Effector memory CD8-positive, alpha-beta T cell (primary cell): Measurements from ENCODE around the gene MOCS2.
"Not testable (repeated sequence)": the region's sequence is repeated elsewhere in the genome, so short reads cannot be mapped to it uniquely, and the experiment has no call there.

ENCODE experiments used
- ATAC-seq: fragments of 150-1000 bp; cut with Tn5 transposase; replicated peaks from 2 replicates; pipeline ENCODE4 v1.10.0; 2021; ENCODE audit warnings: mild to moderate bottlenecking, moderate library complexity
- DNase-seq, 3 experiments: peaks; one replicate each; pipeline ENCODE4 v3.0.0; 2021
- H3K27ac Mint-ChIP-seq, 2 donors: one replicate each; pipeline ENCODE4 v1.8.0; 2022; ENCODE audit warnings: mild to moderate bottlenecking in 2 of 2, mixed read lengths in 2 of 2, moderate library complexity in 2 of 2
- H3K27me3 Mint-ChIP-seq, 2 donors: one replicate each; pipeline ENCODE4 v1.8.0; 2022; ENCODE audit warnings: mixed read lengths in 2 of 2
- H3K36me3 Mint-ChIP-seq: one replicate; pipeline ENCODE4 v1.8.0; 2022; ENCODE audit warnings: mild to moderate bottlenecking, moderate library complexity, mixed read lengths; ENCODE audit not compliant: insufficient read depth
- H3K4me1 Mint-ChIP-seq, 2 donors: one replicate each; pipeline ENCODE4 v1.8.0; 2022; ENCODE audit warnings: low read depth in 2 of 2, mixed read lengths in 2 of 2
- H3K4me3 Mint-ChIP-seq, 2 donors: one replicate each; pipeline ENCODE4 v1.8.0; 2022; ENCODE audit warnings: mild to moderate bottlenecking in 2 of 2, mixed read lengths in 2 of 2, moderate library complexity in 2 of 2
- H3K9me3 Mint-ChIP-seq, 2 donors: one replicate each; pipeline ENCODE4 v1.8.0; 2022; ENCODE audit warnings: mixed read lengths in 2 of 2

Gene MOCS2

DNA sequence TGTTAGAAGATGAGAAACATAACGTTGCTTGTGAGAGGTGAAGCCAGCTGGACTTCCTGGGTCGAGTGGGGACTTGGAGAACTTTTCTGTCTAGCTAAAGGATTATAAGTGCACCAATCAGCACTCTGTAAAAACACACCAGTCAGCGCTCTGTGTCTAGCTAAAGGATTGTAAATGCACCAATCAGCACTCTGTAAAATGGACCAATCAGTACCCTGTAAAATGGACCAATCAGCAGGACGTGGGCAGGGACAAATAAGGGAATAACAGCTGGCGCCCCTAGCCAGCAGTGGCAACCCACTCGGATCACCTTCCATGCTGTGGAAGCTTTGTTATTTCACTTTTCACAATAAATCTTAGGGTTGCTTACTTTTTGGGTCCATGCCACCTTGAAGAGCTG, 2.8 kb upstream of the MOCS2 start:
- not testable (repeated sequence) for DNase-seq, H3K36me3 Mint-ChIP-seq, H3K27me3 Mint-ChIP-seq, ATAC-seq, H3K27ac Mint-ChIP-seq, H3K4me3 Mint-ChIP-seq, H3K9me3 Mint-ChIP-seq
- H3K4me1 Mint-ChIP-seq: peaks cover 10 to 17% of the 10 kb centered on the region in 2 donors

GRCh38 chr5:53111139-53111538, 1.6 kb upstream of the MOCS2 start:
- H3K27me3 Mint-ChIP-seq: no peaks in the 10 kb centered on the region
- H3K4me3 Mint-ChIP-seq: peak overlapping the region in 1 of 2 donors; percentile 4

DNA sequence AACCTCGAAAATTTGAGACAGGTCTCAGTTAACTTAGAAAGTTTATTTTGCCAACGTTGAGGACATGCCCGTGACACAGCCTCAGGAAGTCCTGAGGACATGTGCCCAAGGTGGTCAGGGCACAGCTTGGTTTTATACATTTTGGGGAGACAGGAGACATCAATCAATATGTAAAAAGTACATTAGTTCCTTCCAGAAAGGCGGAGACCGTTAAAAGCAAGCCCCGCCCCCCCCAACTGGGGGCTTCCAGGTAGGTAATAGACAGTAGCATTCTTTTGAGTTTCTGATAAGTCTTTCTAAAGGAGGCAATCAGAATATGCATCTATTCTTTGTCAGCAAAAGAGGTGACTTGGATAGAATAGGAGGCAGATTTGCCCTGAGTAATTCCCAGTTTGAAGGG, 599 bp upstream of the MOCS2 start:
- Mint-ChIP-seq H3K27ac (peak overlapping the region; percentile 92 to 96), H3K4me1 (peaks cover 19 to 30% of the 10 kb centered on the region in 2 donors), H3K27me3 (no peaks in the 10 kb centered on the region), H3K9me3 (no peaks in the 10 kb centered on the region), H3K4me3 (peak overlapping the region; percentile 90 to 98), H3K36me3 (peaks cover 4% of the 10 kb centered on the region)
- DNase-seq (no peak), ATAC-seq (peak; percentile 1)

More at GRCh38 chr5:53111139-53111538, 1.6 kb upstream of the MOCS2 start:
- peaks cover 4% of the 10 kb centered on the region for H3K36me3 Mint-ChIP-seq
- H3K27ac Mint-ChIP-seq: no peak overlapping the region
- no peaks in the 10 kb centered on the region for H3K9me3 Mint-ChIP-seq
- DNase-seq (no peak), ATAC-seq (no peak)
- H3K4me1 Mint-ChIP-seq: peaks cover 11 to 21% of the 10 kb centered on the region in 2 donors

- peaks cover 20 to 40% of the 10 kb centered on the region in 2 donors for H3K4me1 Mint-ChIP-seq
These were observed 508 bp downstream of the MOCS2 start for GRCh38 chr5:53109056-53109442.

DNA sequence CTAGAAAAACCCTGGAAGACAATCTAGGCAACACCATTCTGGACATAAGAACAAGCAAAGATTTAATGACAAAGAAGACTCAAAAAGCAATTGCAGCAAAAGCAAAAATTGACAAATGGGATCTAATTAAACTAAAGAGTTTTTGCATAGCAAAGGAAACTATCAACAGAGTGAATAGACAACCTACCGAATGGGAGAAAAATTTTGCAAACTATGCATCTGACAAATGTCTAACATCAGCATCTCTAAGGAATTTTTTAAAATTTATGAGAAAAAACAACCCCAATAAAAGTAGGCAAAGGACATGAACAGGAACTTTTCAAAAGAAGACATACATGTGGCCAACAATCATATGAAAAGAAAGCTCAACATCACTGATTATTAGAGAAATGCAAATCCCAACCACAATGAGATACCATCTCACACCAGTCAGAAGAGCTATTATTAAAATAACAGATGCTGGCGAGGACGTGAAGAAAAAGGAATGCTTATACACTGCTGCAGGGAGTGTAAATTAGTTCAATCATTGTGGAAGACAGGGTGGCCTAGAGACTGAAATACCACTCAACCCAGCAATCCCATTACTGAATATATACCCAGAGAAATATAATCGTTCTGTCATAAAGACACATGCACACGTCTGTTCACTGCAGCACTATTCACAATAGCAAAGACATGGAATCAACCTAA, 3.8 kb downstream of the MOCS2 start:
- Mint-ChIP-seq H3K27ac (no peak overlapping the region), H3K4me3 (no peak overlapping the region), H3K27me3 (no peaks in the 10 kb centered on the region), H3K36me3 (peaks cover 17% of the 10 kb centered on the region), H3K9me3 (no peaks in the 10 kb centered on the region), H3K4me1 (peaks cover 20 to 46% of the 10 kb centered on the region in 2 donors)
- ATAC-seq: no peak
- no peak for DNase-seq

More at GRCh38 chr5:53109056-53109442, 508 bp downstream of the MOCS2 start:
- Mint-ChIP-seq H3K27ac (peak overlapping the region; percentile 92 to 96), H3K27me3 (no peaks in the 10 kb centered on the region), H3K36me3 (peaks cover 4% of the 10 kb centered on the region), H3K4me3 (peak overlapping the region; percentile 90 to 98), H3K9me3 (no peaks in the 10 kb centered on the region)
- no peak for DNase-seq
- peak; percentile 2 for ATAC-seq

DNA sequence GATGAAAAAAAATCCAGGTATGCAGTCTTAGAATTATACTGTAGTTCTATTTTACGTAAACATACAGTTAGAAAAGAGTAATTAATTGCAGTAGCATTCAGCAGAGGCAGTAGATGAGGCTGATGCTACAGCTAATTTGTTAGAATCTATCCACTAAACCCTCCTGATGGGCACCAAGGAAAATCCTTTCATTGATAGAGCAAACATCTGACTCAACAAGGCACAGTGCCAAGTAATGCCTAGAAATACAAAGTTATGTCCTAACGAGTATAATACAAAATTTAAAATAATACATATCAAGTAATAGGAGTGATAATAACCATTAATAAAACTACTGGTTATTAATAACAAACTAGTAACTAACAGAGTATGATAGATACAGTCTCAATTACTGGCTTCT, 9.0 kb downstream of the MOCS2 start:
- Mint-ChIP-seq H3K36me3 (peaks cover 26% of the 10 kb centered on the region), H3K4me3 (no peak overlapping the region), H3K27ac (no peak overlapping the region), H3K4me1 (peaks cover 6 to 27% of the 10 kb centered on the region in 2 donors), H3K9me3 (no peaks in the 10 kb centered on the region), H3K27me3 (no peaks in the 10 kb centered on the region)
- DNase-seq (no peak), ATAC-seq (no peak)

DNA sequence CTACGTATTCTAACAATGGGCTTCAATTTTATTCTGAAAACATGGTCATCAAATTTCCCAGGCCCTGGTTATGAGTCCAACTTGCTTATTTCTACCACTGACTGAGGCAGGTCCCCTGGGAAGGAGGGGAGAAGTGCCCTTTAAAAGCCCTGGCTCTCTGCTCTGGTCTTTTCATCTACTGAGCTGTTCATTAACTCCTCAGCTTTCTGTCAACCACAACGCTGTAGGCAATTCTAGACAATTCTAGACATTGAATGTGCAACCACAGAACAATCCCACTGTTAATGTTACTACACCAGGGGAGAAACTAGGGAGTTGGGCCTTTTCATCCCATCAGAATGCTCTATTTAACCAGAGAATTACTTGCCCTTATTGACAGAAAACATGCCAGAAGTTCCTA, 10.0 kb downstream of the MOCS2 start:
- Mint-ChIP-seq H3K36me3 (peaks cover 26% of the 10 kb centered on the region), H3K4me1 (peaks cover 0 to 17% of the 10 kb centered on the region in 2 donors), H3K4me3 (no peak overlapping the region), H3K27ac (peak overlapping the region in 1 of 2 donors; percentile 33), H3K9me3 (no peaks in the 10 kb centered on the region), H3K27me3 (no peaks in the 10 kb centered on the region)
- no peak for ATAC-seq
- DNase-seq: no peak

DNA sequence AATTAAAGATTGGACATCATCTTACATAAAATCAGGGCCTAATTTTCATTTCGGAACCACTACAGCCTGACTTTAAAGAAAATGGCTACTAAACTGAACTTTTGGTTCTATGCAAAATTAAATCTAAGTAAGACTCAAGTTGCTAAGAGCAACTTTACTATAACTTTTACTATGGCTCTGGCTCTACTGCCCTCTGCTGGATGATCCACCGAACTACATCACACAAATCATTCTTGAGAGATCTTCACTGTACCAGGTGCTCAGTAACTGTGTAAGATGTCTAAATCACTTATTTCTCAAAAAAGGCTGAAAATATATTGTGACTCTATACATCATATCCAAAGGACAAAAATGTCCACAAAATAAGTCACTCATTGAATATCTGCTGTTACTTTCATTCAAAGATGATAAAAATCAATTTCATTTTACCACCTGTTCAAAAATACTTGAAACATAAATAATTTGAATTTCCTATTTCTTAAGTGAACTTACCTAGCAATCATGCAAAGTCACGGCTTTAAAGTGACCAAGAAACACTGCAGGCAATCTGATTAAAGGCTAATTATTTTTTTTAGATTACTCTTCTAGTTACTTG, 13.5 kb downstream of the MOCS2 start:
- peak overlapping the region in 1 of 2 donors; percentile 35 for H3K27ac Mint-ChIP-seq
- DNase-seq (peak; percentile 58 to 68 (median 58)), ATAC-seq (peak; percentile 92)
- peaks cover 13% of the 10 kb centered on the region for H3K36me3 Mint-ChIP-seq
- H3K4me3 Mint-ChIP-seq: no peak overlapping the region
- H3K4me1 Mint-ChIP-seq: peaks cover 0 to 3% of the 10 kb centered on the region in 2 donors
- H3K27me3 Mint-ChIP-seq: no peaks in the 10 kb centered on the region
- H3K9me3 Mint-ChIP-seq: no peaks in the 10 kb centered on the region

DNA sequence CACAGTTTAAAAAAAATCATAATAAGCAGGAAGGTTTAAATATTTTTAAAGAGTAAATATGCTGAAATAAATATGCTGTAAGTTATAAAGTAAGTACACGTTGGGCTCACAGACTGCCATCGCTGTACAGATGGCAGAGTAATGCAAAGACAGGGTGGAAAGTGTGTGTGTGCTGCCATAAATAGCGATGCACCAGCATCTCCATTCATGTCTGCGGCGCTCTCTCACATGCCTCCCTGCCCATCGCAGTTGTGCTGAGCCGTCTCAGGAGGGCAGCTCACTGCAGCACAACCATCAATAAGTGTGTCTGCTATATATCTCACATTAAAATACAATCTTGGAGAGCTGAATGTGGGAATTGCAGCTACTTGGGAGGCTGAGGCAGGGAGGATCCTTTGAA, 14.3 kb downstream of the MOCS2 start:
- ATAC-seq (no peak), DNase-seq (no peak)
- H3K4me1 Mint-ChIP-seq: peaks cover 0 to 3% of the 10 kb centered on the region in 2 donors
- H3K36me3 Mint-ChIP-seq: peaks cover 13% of the 10 kb centered on the region
- no peaks in the 10 kb centered on the region for H3K9me3 Mint-ChIP-seq
- H3K27me3 Mint-ChIP-seq: no peaks in the 10 kb centered on the region
- H3K4me3 Mint-ChIP-seq: no peak overlapping the region
- H3K27ac Mint-ChIP-seq: no peak overlapping the region

DNA sequence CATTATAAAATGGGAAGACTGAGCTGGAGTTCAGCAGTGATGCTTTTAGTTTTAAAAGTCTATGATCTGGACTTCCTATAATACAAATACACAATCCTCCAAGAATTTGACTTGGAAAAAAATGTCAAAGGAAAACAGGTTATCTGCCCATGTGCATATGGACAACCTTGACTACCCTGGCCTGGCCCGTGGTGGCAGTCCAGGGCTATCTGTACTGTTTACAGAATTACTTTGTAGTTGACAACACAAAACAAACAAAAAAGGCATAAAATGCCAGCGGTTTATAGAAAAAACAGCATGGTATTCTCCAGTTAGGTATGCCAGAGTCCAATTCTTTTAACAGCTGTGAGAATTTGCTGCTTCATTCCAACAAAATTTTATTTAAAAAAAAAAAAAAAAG, 17.3 kb downstream of the MOCS2 start:
- DNase-seq (no peak), ATAC-seq (no peak)
- H3K9me3 Mint-ChIP-seq: no peaks in the 10 kb centered on the region
- peaks cover under 1% of the 10 kb centered on the region for H3K36me3 Mint-ChIP-seq
- H3K27ac Mint-ChIP-seq: peak overlapping the region in 1 of 2 donors; percentile 13
- no peaks in the 10 kb centered on the region for H3K27me3 Mint-ChIP-seq
- H3K4me1 Mint-ChIP-seq: peaks cover 3% of the 10 kb centered on the region in 2 donors
- no peak overlapping the region for H3K4me3 Mint-ChIP-seq

DNA sequence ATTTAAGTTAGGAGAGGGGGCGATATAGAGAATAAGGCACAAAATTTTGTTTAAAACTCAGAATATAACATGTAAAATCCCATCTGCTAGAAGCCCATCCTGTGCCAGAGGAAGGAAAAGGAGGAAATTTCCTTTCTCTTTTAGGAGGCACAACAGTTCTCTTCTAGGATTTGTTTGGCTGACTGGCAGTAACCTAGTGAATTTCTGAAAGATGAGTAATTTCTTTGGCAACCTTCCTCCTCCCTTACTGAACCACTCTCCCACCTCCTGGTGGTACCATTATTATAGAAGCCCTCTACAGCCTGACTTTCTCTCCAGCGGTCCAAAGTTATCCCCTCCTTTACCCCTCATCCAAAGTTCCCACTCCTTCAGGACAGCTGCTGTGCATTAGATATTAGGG, 18.3 kb downstream of the MOCS2 start:
- ATAC-seq (no peak), DNase-seq (no peak)
- H3K36me3 Mint-ChIP-seq: no peaks in the 10 kb centered on the region
- H3K27ac Mint-ChIP-seq: no peak overlapping the region
- H3K4me3 Mint-ChIP-seq: no peak overlapping the region
- H3K4me1 Mint-ChIP-seq: peaks cover 3% of the 10 kb centered on the region in 2 donors
- no peaks in the 10 kb centered on the region for H3K9me3 Mint-ChIP-seq
- no peaks in the 10 kb centered on the region for H3K27me3 Mint-ChIP-seq

- ATAC-seq: no peak
- Mint-ChIP-seq H3K4me1 (peaks cover 0 to 3% of the 10 kb centered on the region in 2 donors), H3K9me3 (no peaks in the 10 kb centered on the region), H3K36me3 (no peaks in the 10 kb centered on the region), H3K27me3 (no peaks in the 10 kb centered on the region), H3K27ac (peak overlapping the region in 1 of 2 donors; percentile 30), H3K4me3 (no peak overlapping the region)
- DNase-seq: no peak
These were observed 19.3 kb downstream of the MOCS2 start for GRCh38 chr5:53090229-53090628.

GRCh38 chr5:53089481-53089991, 20.0 kb downstream of the MOCS2 start:
- H3K4me1 Mint-ChIP-seq: peaks cover 0 to 4% of the 10 kb centered on the region in 2 donors
- ATAC-seq (peak; percentile 49), DNase-seq (no peak)
- peak overlapping the region in 1 of 2 donors; percentile 30 for H3K27ac Mint-ChIP-seq
- peaks cover 0 to 2% of the 10 kb centered on the region in 2 donors for H3K27me3 Mint-ChIP-seq
- no peaks in the 10 kb centered on the region for H3K36me3 Mint-ChIP-seq
- peak overlapping the region in 1 of 2 donors; percentile 13 for H3K4me3 Mint-ChIP-seq
- no peaks in the 10 kb centered on the region for H3K9me3 Mint-ChIP-seq

DNA sequence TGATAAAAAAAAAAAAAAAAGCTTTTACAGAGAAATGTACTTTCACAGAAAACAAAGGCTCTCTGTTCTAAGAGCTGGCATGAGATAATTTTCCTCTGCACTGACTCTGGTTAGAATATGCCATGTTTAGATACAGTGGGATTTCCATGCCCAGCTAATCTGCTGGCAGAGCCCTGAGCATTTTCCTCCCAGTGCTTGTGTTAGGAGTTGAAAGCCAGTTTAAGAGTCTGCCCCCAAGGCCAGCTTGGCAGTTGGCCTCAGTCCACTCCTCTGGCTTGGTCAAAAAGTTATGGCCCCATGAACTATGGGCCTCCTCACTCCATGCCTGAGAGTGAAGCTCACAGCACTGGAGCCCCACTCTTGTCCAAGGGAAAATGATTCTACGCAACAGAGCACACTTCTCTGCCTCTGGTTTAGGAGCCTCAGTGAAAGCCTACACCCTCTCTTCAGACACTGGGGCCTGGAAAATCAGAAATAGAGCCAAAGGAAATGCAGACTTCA, 21.9 kb downstream of the MOCS2 start:
- H3K27ac Mint-ChIP-seq: no peak overlapping the region
- H3K9me3 Mint-ChIP-seq: no peaks in the 10 kb centered on the region
- no peak for DNase-seq
- H3K4me1 Mint-ChIP-seq: peaks cover 0 to 8% of the 10 kb centered on the region in 2 donors
- ATAC-seq: no peak
- peaks cover 2 to 21% of the 10 kb centered on the region in 2 donors for H3K27me3 Mint-ChIP-seq
- H3K4me3 Mint-ChIP-seq: no peak overlapping the region
- H3K36me3 Mint-ChIP-seq: no peaks in the 10 kb centered on the region
